SK-N-MC (cell line): ENCODE results near the gene DPP10.

ENCODE experiments used
- EZH2 ChIP-seq: fragments of 200-600 bp; sonication (generic); IDR thresholded peaks from one replicate; pipeline ENCODE4 v1.6.1; 2017; ENCODE audit warnings: antibody characterized with exemption
- POLR2AphosphoS5 ChIP-seq: IDR thresholded peaks from 2 replicates; pipeline ENCODE4 v1.6.1; 2012; ENCODE audit warnings: mild to moderate bottlenecking, low read depth, low read length, borderline replicate concordance

DNA sequence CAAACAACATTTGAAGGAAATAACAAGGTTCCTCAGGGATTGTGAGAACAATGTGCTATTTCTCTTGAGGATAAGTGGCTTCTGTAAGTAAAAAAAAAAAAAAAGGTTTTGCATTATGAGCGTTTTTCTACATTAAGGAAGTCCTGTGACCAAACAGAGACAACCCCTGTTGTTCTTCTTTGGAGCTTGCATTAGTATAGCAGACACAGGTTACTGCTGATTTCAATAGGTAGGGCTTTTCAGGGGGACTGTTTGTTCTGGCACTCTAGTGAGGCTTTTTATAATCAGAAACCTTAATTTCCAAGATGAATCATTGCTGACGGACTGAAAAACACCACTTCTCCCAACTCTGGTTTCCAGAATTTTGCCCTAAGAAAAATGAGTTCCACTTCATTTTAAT lies 8.2 kb downstream of the DPP10 start:
- TF ChIP-seq POLR2AphosphoS5, result no peak
- TF ChIP-seq EZH2, result no peak
